Thoracic aorta (tissue), 2 donors: Measurements from ENCODE around the gene URB2. TPM values are rescaled to one million over a fixed set of nuclear protein-coding genes. Genes with fewer than 3 reads are reported as not detected.

ENCODE experiments used
- ATAC-seq: fragments of 150-250 bp; one replicate; pipeline ENCODE4 v1.8.0; 2017; ENCODE audit warnings: low read depth; ENCODE audit not compliant: insufficient number of reproducible peaks, low FRiP score
- DNase-seq: peaks from one replicate; pipeline ENCODE4 v3.0.0-alpha.2; 2020; ENCODE audit warnings: low spot score
- H3K27ac ChIP-seq, 2 donors: fragments of 200-600 bp; sonication (generic); 1 replicate in 1 of 2; 2 replicates in 1 of 2; pipeline ENCODE4 v1.5.1; 2016; ENCODE audit warnings: mild to moderate bottlenecking in 2 of 2, moderate library complexity in 2 of 2
- H3K27me3 ChIP-seq: fragments of 200-600 bp; sonication (generic); replicated peaks from 2 replicates; pipeline ENCODE4 v1.6.0; 2016; ENCODE audit warnings: mild to moderate bottlenecking; ENCODE audit not compliant: insufficient read depth
- H3K36me3 ChIP-seq: fragments of 200-600 bp; sonication (generic); one replicate; pipeline ENCODE4 v1.5.1; 2016
- H3K4me1 ChIP-seq, 2 donors: fragments of 200-600 bp; sonication (generic); 1 replicate in 1 of 2; 2 replicates in 1 of 2; pipeline versions ENCODE4 v1.5.1 to v1.6.0; 2016; ENCODE audit warnings: low read depth in 2 of 2, mild to moderate bottlenecking in 1 of 2; ENCODE audit not compliant: control insufficient read depth in 1 of 2
- H3K4me3 ChIP-seq: fragments of 200-600 bp; sonication (generic); 2 replicates; pipeline ENCODE4 v1.5.1; 2016; ENCODE audit warnings: mild to moderate bottlenecking
- H3K9me3 ChIP-seq: fragments of 200-600 bp; sonication (generic); 2 replicates; pipeline ENCODE4 v1.5.1; 2016
- CTCF ChIP-seq: fragments of 200-600 bp; sonication (generic); IDR thresholded peaks from one replicate; pipeline ENCODE4 v1.5.1; 2019; ENCODE audit warnings: antibody characterized with exemption
- total RNA-seq, 2 donors: library from RNA; depleted of rRNA; stranded (reverse); fragments of >200 nt; gene quantifications; one replicate each; pipeline versions ENCODE4 v1.1.0 to v1.2.3, GENCODE V29; 2016

URB2 gene
- 10 to 100 TPM in 1 of 2 donors, 1 to 10 TPM in 1; 8.5 to 26.9 TPM for total RNA-seq

GRCh38 chr1:229625915-229626831 lies at the start of gene URB2, which contains the start of gene TAF5L:
URB2 (plus strand) TSS chr1:229626247; CDS start chr1:229627634, 1,387 bp downstream.
TAF5L (minus strand) TSS chr1:229626122; CDS start chr1:229614482, 11,640 bp downstream.
- TF ChIP-seq CTCF: no peak
- Histone ChIP-seq H3K36me3 (no peaks in the 10 kb centered on the region), H3K4me3 (peak within 1 kb of the TSS; percentile 81), H3K4me1 (peaks cover 30 to 46% of the 10 kb centered on the region in 2 donors), H3K9me3 (no peaks in the 10 kb centered on the region), H3K27me3 (no peaks in the 10 kb centered on the region), H3K27ac (peak within 1 kb of the TSS; percentile 70 to 86)
- ATAC-seq: peak; percentile 82
- no peak for DNase-seq

DNA sequence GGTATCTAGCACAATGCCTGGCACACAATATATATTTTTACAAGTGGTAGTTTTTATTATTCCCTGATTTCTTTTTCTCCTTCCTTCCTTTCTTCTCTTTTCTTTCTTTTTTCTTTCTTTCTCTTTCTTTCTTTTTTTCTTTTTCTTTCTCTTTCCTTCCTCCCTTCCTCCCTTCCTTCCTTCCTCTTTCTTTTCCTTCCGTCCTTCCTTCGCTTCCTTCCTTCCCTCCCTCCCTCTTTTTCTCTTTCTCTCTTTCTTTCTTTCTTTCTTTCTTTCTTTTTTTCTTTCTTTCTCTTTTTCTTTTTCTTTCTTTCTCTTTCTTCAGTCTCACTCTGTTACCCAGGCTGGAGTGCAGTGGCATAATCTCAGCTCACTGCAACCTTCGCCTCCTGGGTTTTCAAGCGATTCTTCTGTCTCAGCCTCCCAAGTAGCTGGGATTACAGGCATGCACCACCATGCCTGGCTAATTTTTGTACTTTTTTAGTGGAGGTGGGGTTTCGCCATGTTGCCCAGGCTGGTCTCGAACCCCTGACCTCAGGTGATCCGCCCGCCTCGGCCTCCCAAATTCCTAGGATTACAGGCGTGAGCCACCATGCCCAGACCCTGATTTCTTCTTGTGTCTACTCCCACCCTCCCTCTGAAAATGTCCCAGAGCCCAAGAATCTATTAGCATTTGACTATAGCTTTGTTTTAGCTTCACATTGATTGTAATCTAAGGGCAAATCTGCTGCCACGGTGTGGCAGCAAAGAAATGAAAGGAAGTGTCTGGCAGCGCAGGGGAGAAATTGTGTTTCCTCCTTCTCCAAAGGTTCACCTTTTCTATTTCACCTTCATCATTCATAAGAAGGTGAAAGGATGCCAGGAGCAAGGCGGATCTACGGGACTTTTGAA lies 47.6 kb upstream of the URB2 start:
- Histone ChIP-seq H3K27me3 (no peaks in the 10 kb centered on the region), H3K4me3 (peak overlapping the region; percentile 52), H3K4me1 (peaks cover 15 to 38% of the 10 kb centered on the region in 2 donors), H3K36me3 (no peaks in the 10 kb centered on the region), H3K27ac (peak overlapping the region; percentile 6 to 52), H3K9me3 (no peaks in the 10 kb centered on the region)
- no peak for ATAC-seq
- no peak for TF ChIP-seq CTCF
- DNase-seq: no peak

DNA sequence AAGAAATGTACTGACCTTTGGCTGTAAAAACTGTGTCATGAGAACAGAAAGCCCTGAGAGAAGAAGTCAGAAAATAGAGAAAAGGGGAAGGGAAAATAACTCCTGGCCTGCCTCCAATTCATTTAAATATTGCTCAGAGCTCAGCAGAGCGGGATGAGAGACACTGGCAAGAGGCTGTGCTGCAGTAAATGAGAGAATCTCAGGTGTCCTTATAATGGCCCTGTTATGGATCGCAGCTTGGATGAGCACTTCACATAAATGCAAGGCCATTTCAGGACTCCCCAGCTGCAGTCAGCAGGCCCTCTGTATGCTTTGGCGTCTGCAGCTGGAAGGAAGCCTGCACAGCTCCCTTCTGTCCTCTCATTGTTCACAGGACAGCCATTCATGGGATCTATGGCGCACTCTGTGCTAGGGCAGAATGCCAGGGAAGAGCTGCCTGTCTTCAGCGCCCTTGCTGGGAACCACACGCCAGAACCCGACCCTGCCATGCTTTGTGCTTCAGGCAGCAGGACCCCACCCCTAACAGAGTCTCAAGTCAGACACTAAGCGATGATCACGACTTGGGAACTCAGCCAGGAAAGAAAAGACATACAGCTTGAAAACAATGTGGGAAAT lies 46.9 kb upstream of the URB2 start:
- Histone ChIP-seq H3K27ac (peak overlapping the region; percentile 6 to 52), H3K4me1 (peaks cover 15 to 38% of the 10 kb centered on the region in 2 donors), H3K27me3 (no peaks in the 10 kb centered on the region), H3K36me3 (no peaks in the 10 kb centered on the region), H3K4me3 (peak overlapping the region; percentile 52), H3K9me3 (no peaks in the 10 kb centered on the region)
- no peak for TF ChIP-seq CTCF
- ATAC-seq: no peak
- DNase-seq: no peak

- no peaks in the 10 kb centered on the region for H3K27me3 ChIP-seq
- H3K9me3 ChIP-seq: no peaks in the 10 kb centered on the region
- H3K27ac ChIP-seq: peak overlapping the region in 1 of 2 donors; percentile 55
- no peak for DNase-seq
- no peak for TF ChIP-seq CTCF
- H3K4me1 ChIP-seq: peaks cover 15 to 38% of the 10 kb centered on the region in 2 donors
- ATAC-seq: no peak
- H3K36me3 ChIP-seq: no peaks in the 10 kb centered on the region
- no peak overlapping the region for H3K4me3 ChIP-seq
Measured at GRCh38 chr1:229581485-229581884, 44.6 kb upstream of the URB2 start.
